Activated naive CD4-positive, alpha-beta T cell treated with anti-CD3 and anti-CD28 coated beads, Interleukin-2, amount 50 U/mL, for 24 hours (primary cell): ENCODE measurements around the gene GPLD1.
"Not testable (repeated sequence)": the region's sequence is repeated elsewhere in the genome, so short reads cannot be mapped to it uniquely, and the experiment has no call there.

Experiments
- H3K27ac Mint-ChIP-seq: one replicate; pipeline ENCODE4 v1.8.0; 2021; ENCODE audit warnings: mild to moderate bottlenecking, mixed read lengths
- H3K27me3 Mint-ChIP-seq: one replicate; pipeline ENCODE4 v1.8.0; 2021; ENCODE audit warnings: mixed read lengths
- H3K36me3 Mint-ChIP-seq: one replicate; pipeline ENCODE4 v1.8.0; 2021; ENCODE audit warnings: mixed read lengths
- H3K4me1 Mint-ChIP-seq: one replicate; pipeline ENCODE4 v1.8.0; 2021; ENCODE audit warnings: mixed read lengths
- H3K4me3 Mint-ChIP-seq: one replicate; pipeline ENCODE4 v1.8.0; 2021; ENCODE audit warnings: mild to moderate bottlenecking, mixed read lengths
- H3K9me3 Mint-ChIP-seq: one replicate; pipeline ENCODE4 v1.8.0; 2021; ENCODE audit warnings: mixed read lengths

GPLD1 gene

GRCh38 chr6:24391756-24392405, 97.5 kb downstream of the GPLD1 start:
- Mint-ChIP-seq H3K4me3 (no peak overlapping the region), H3K27ac (no peak overlapping the region), H3K36me3 (no peaks in the 10 kb centered on the region), H3K9me3 (no peaks in the 10 kb centered on the region), H3K27me3 (peaks cover 16% of the 10 kb centered on the region), H3K4me1 (no peaks in the 10 kb centered on the region)

GRCh38 chr6:24391208-24391607, 98.2 kb downstream of the GPLD1 start:
- Mint-ChIP-seq H3K27me3 (peaks cover 10% of the 10 kb centered on the region), H3K36me3 (no peaks in the 10 kb centered on the region), H3K27ac (no peak overlapping the region), H3K9me3 (no peaks in the 10 kb centered on the region), H3K4me3 (no peak overlapping the region), H3K4me1 (no peaks in the 10 kb centered on the region)

GRCh38 chr6:24387818-24388217, 101.6 kb downstream of the GPLD1 start:
- H3K9me3 Mint-ChIP-seq = no peaks in the 10 kb centered on the region
- H3K36me3 Mint-ChIP-seq = no peaks in the 10 kb centered on the region
- no peak overlapping the region for H3K4me3 Mint-ChIP-seq
- H3K27ac Mint-ChIP-seq = no peak overlapping the region
- H3K27me3 Mint-ChIP-seq = peaks cover 9% of the 10 kb centered on the region
- no peaks in the 10 kb centered on the region for H3K4me1 Mint-ChIP-seq

GRCh38 chr6:24385536-24386269, 103.7 kb downstream of the GPLD1 start:
- Mint-ChIP-seq H3K27ac (no peak overlapping the region), H3K27me3 (peaks cover 9% of the 10 kb centered on the region), H3K4me3 (no peak overlapping the region), H3K4me1 (no peaks in the 10 kb centered on the region), H3K36me3 (no peaks in the 10 kb centered on the region), H3K9me3 (no peaks in the 10 kb centered on the region)

- not testable (repeated sequence) for H3K9me3 Mint-ChIP-seq, H3K4me3 Mint-ChIP-seq, H3K27ac Mint-ChIP-seq, H3K27me3 Mint-ChIP-seq, H3K4me1 Mint-ChIP-seq, H3K36me3 Mint-ChIP-seq
Observed at GRCh38 chr6:24384369-24385130, 104.8 kb downstream of the GPLD1 start.

GRCh38 chr6:24382891-24383494, 106.4 kb downstream of the GPLD1 start:
- H3K36me3 Mint-ChIP-seq, H3K9me3 Mint-ChIP-seq, H3K4me3 Mint-ChIP-seq, H3K4me1 Mint-ChIP-seq, H3K27ac Mint-ChIP-seq: not testable (repeated sequence)
- peaks cover 10% of the 10 kb centered on the region for H3K27me3 Mint-ChIP-seq

GRCh38 chr6:24382220-24382540, 107.2 kb downstream of the GPLD1 start:
- H3K4me1 Mint-ChIP-seq = no peaks in the 10 kb centered on the region
- H3K27ac Mint-ChIP-seq = no peak overlapping the region
- peaks cover 7% of the 10 kb centered on the region for H3K27me3 Mint-ChIP-seq
- peaks cover 1% of the 10 kb centered on the region for H3K36me3 Mint-ChIP-seq
- no peak overlapping the region for H3K4me3 Mint-ChIP-seq
- no peaks in the 10 kb centered on the region for H3K9me3 Mint-ChIP-seq

GRCh38 chr6:24381476-24382219, 107.7 kb downstream of the GPLD1 start:
- peaks cover 7% of the 10 kb centered on the region for H3K27me3 Mint-ChIP-seq

GRCh38 chr6:24378473-24379097, 110.8 kb downstream of the GPLD1 start:
- H3K9me3 Mint-ChIP-seq = no peaks in the 10 kb centered on the region
- peaks cover 1% of the 10 kb centered on the region for H3K36me3 Mint-ChIP-seq
- H3K27ac Mint-ChIP-seq = no peak overlapping the region
- no peaks in the 10 kb centered on the region for H3K4me1 Mint-ChIP-seq
- H3K4me3 Mint-ChIP-seq = no peak overlapping the region
- peaks cover 2% of the 10 kb centered on the region for H3K27me3 Mint-ChIP-seq

More at GRCh38 chr6:24381476-24382219, 107.7 kb downstream of the GPLD1 start:
- Mint-ChIP-seq H3K4me1 (no peaks in the 10 kb centered on the region), H3K4me3 (no peak overlapping the region), H3K27ac (no peak overlapping the region), H3K36me3 (peaks cover 1% of the 10 kb centered on the region), H3K9me3 (no peaks in the 10 kb centered on the region)
